NCI-H460 (cell line): ENCODE measurements around the gene SEMA5A. TPM values are rescaled to one million over a fixed set of nuclear protein-coding genes. Genes with fewer than 3 reads are reported as not detected.

Experiments
- DNase-seq: peaks from one replicate; pipeline ENCODE4 v3.0.0-alpha.2; 2016; ENCODE audit warnings: low read depth; ENCODE audit errors: extremely low read depth
- total RNA-seq: library from RNA; depleted of rRNA; stranded (reverse); fragments of >200 nt; shearing (Covaris generic); gene quantifications from 2 replicates; pipeline ENCODE4 v1.2.3, GENCODE V29; 2014

SEMA5A gene
- total RNA-seq, 1 experiment from 2014 or later: 5.3 TPM

DNA sequence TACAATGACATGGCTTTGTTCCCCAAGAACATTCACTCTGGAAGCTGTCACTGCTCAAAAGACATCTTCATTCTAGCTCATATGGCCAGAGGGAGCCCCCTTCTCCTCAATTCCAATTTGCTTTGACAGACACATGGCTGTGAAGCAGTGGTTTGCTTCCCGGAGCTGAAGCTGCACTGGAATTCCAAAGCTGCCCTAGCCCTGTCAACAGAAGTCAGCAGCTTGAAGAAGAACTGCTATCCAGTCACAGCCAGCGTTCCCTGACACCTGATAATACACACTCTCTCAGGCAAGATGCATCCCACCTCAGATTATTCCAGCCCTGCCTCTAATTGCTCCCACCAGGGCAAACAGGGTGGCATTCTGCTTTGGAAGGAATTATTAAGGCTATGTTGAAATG is 93.7 kb downstream of the SEMA5A start:
- no peak for DNase-seq

GRCh38 chr5:9451037-9451436 is 94.8 kb downstream of the SEMA5A start:
- DNase-seq: no peak

- no peak for DNase-seq
Measured at GRCh38 chr5:9447691-9448090, 98.2 kb downstream of the SEMA5A start.

DNA sequence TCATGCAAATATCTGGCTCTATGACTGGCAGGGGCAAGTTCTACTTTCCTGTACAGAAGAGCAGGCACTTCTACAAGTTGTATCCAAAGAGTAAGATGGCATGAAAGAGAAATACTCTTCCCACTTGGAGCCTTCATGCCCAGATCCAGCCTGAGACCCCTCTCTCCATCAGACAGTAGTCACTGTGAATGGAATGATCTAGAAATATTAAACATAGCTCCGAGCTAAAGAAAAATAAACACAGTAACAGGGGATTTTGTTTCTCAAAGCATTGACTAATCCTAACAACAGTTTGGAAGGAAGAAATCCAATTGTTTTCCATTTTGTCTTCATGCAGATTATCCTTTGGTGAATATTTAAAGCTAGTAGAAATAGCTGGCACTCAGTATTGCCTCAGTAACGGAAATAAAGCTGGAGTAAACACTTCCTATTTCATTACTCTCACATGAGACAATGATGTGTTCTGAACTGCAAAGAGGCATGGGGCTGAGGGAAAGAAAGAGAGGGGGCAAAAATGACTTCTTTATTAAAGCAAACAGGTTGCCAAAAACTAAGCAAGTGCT is 100.0 kb downstream of the SEMA5A start:
- DNase-seq: no peak

GRCh38 chr5:9444346-9444745 is 101.5 kb downstream of the SEMA5A start:
- DNase-seq: no peak

DNA sequence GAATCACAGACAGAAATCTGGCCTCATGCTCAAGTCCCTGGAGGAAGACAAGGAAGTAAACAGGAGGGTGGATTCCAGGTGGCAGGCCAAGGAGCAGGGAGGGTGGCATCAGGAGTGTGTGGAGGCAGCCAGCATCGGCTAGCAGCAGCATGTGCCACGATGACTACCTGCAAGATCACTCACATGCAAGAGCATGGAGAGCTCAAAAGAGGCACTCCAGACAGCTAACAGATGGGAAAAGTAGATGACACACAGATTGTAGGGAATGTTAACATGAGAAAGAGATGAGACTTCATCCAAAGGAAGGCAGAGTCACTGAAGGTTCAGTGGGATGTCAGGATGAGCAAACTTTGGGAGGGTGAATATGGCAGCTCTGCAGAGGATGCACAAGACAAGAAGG is 104.3 kb downstream of the SEMA5A start:
- no peak for DNase-seq

GRCh38 chr5:9440517-9440916 is 105.4 kb downstream of the SEMA5A start:
- no peak for DNase-seq

GRCh38 chr5:9439531-9440292 is 106.2 kb downstream of the SEMA5A start:
- DNase-seq: no peak

GRCh38 chr5:9438596-9439354 is 107.1 kb downstream of the SEMA5A start:
- no peak for DNase-seq

GRCh38 chr5:9437741-9438240 is 108.1 kb downstream of the SEMA5A start:
- no peak for DNase-seq

GRCh38 chr5:9431496-9432258 is 114.2 kb downstream of the SEMA5A start:
- DNase-seq: no peak

DNA sequence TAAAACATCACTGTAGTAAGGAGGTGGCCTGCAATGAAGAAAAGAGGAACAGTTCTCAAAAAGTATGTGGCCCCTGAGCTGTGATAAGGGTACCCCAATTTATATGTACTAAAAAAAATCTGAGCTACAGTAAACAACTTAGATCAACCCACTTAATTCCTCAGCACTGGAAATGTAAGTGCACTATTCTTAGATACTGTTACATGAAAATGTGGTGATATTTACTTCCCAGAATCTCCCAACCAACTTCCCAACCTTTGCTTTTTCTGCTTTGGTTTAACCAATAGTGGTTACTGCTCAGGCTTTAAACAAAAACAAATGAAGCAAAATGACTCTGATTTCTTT is 114.8 kb downstream of the SEMA5A start:
- DNase-seq: no peak

GRCh38 chr5:9430306-9430705 is 115.6 kb downstream of the SEMA5A start:
- DNase-seq: no peak

DNA sequence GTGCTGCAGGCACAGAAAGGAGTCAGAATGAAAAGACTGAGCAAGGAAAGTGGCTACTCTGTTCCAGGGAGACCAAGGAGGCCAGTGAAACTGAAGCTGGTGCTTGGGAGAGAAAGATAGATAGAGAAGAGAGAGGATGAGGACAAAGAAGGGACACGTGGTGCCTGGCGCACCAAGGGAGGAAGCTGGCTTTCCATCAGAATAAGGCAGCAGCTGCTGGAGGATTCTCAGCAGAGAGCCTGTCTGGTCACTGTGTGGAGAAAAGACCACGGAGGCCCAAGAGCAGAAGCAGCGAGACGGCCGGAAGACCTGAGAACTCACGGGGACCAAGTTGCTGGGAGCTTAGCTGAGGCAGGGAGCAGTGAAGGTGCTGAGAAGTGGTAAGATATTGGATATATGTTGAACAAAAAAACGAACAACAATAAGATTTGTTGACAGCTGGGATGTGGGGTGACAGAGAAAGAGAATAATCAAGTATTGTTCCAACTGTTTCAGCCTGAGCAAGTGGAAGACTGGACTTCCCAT is 116.1 kb downstream of the SEMA5A start:
- no peak for DNase-seq

GRCh38 chr5:9428272-9428671 is 117.6 kb downstream of the SEMA5A start:
- no peak for DNase-seq

DNA sequence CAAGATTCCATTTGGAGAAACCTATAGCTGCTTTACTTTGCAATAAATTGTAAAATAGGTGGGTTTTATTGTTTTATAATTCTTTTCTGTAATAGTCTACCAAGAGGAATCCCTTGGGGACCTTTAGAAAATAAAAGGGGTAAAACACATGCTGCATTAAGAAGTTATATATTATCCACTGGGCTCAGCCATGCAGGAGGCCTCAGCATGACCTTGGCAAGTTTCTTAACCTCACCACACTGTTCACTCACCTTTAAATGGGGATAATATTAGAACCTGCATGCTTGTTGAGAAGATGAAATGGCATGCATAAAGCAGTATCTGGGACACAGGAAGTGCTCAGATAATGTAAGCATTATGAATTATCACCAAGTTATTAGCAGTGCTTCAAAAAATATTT is 120.2 kb downstream of the SEMA5A start:
- DNase-seq: no peak

- no peak for DNase-seq
Measured at GRCh38 chr5:9423571-9423970, 122.3 kb downstream of the SEMA5A start.

DNA sequence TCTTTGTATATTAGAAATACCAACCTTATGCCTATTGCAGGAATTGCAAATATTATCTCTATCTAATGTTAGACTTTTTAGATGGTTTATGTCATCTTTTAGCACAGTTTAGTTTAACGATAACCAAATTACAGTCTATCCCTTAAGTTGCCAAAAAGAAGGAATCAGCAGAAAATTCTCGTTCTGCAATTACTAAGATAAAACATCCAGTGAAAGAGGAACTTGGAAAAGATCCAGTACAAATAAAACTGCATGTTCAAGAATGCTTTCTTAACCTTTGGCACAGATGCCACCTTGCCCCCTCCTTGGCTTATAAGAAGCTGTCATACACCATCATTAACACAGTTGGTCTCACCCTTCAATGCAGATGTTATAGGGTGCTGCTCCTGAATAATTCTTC is 124.0 kb downstream of the SEMA5A start:
- DNase-seq: no peak

- DNase-seq: no peak
Measured at GRCh38 chr5:9419794-9420193, 126.1 kb downstream of the SEMA5A start.

- DNase-seq: no peak
Measured at GRCh38 chr5:9415566-9415965, 130.3 kb downstream of the SEMA5A start.

DNA sequence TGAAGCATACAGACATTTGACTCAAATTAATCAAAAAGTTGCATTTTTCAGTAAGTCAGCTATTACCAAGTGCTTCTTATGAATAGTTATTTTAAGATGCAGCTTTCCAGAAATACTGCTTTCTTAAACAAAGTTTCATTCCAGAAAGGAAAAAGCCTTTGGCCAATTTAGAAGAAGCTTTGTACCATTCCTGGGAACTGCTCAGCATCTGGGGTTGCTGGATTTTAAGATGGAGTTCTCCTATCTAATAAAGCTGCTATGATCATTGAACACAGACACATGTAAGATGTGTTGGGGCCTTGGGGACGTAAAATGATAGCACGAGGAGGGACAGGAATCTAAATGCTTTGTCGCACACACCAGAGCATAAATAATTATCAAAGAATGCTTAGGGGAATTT is 130.8 kb downstream of the SEMA5A start:
- DNase-seq: no peak
